ENCODE results near the gene FGFBP1. TPM values are rescaled to one million over a fixed set of nuclear protein-coding genes. Genes with fewer than 3 reads are reported as not detected.

The FGFBP1 gene
- polyA plus RNA-seq, 1 donor from 2014 or later: not detected

DNA sequence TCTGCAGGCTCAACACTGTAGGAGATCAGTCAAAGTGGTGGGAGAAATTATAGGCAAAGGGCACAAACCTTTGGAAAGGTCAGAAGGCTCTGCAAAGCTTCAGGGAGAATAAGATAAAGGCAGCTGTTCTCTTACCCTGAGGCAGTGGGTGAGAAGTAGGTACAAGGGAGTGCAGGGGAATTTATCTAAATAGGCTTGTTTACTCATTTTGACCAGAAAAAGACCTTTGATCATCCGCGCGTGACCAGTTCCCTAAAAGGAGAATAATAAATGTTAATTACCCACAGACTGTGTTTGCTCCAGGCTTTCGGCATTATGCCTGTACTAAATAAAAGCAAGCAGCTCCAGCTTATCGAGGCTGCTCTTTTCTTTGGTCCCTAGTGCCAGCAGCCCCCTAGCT lies 15.1 kb upstream of the FGFBP1 start:
- Histone ChIP-seq H3K9ac (ENCODE audit: low read length) (no peak overlapping the region), H4K20me1 (ENCODE audit: insufficient read depth) (no peaks in the 10 kb centered on the region), H3K27me3 (ENCODE audit: insufficient read depth, low read depth, low read length) (no peaks in the 10 kb centered on the region), H3K79me2 (replicated peaks; ENCODE audit: insufficient read depth, low read length) (no peaks in the 10 kb centered on the region), H3K36me3 (ENCODE audit: insufficient read depth, low read length) (no peaks in the 10 kb centered on the region), H3K9me2 (ENCODE audit: insufficient read depth, low read length) (no peaks in the 10 kb centered on the region), H2AFZ (ENCODE audit: low read depth, low read length) (no peak overlapping the region), H3F3A (ENCODE audit: insufficient read depth, low read length, poor library complexity, severe bottlenecking) (no peaks in the 10 kb centered on the region), H3K4me3 (ENCODE audit: low read length) (no peak overlapping the region), H3K4me2 (ENCODE audit: low read length) (no peak overlapping the region), H3K9me3 (ENCODE audit: low read length) (no peaks in the 10 kb centered on the region), H3K27ac (ENCODE audit: low read length) (no peak overlapping the region)
- TF ChIP-seq, protein P1, sequence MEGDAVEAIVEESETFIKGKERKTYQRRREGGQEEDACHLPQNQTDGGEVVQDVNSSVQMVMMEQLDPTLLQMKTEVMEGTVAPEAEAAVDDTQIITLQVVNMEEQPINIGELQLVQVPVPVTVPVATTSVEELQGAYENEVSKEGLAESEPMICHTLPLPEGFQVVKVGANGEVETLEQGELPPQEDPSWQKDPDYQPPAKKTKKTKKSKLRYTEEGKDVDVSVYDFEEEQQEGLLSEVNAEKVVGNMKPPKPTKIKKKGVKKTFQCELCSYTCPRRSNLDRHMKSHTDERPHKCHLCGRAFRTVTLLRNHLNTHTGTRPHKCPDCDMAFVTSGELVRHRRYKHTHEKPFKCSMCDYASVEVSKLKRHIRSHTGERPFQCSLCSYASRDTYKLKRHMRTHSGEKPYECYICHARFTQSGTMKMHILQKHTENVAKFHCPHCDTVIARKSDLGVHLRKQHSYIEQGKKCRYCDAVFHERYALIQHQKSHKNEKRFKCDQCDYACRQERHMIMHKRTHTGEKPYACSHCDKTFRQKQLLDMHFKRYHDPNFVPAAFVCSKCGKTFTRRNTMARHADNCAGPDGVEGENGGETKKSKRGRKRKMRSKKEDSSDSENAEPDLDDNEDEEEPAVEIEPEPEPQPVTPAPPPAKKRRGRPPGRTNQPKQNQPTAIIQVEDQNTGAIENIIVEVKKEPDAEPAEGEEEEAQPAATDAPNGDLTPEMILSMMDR (IDR thresholded peaks at IDR 0.05; ENCODE audit: poor library complexity, severe bottlenecking): no peak
- TF ChIP-seq POLR2AphosphoS5 (IDR thresholded peaks at IDR 0.05): no peak
- TF ChIP-seq TAF1 (IDR thresholded peaks at IDR 0.05; ENCODE audit: low read depth): no peak
- no peak for TF ChIP-seq SMC3 (conservative IDR thresholded peaks at IDR 0.05; ENCODE audit: poor library complexity)
- TF ChIP-seq EZH2 (IDR thresholded peaks at IDR 0.05; ENCODE audit: borderline replicate concordance, insufficient read depth, low read length, poor library complexity, severe bottlenecking): no peak
- TF ChIP-seq RAD21 (conservative IDR thresholded peaks at IDR 0.05): no peak
- no peak for TF ChIP-seq EP300 (conservative IDR thresholded peaks at IDR 0.05; ENCODE audit: poor library complexity, severe bottlenecking)
- TF ChIP-seq, protein P2, sequence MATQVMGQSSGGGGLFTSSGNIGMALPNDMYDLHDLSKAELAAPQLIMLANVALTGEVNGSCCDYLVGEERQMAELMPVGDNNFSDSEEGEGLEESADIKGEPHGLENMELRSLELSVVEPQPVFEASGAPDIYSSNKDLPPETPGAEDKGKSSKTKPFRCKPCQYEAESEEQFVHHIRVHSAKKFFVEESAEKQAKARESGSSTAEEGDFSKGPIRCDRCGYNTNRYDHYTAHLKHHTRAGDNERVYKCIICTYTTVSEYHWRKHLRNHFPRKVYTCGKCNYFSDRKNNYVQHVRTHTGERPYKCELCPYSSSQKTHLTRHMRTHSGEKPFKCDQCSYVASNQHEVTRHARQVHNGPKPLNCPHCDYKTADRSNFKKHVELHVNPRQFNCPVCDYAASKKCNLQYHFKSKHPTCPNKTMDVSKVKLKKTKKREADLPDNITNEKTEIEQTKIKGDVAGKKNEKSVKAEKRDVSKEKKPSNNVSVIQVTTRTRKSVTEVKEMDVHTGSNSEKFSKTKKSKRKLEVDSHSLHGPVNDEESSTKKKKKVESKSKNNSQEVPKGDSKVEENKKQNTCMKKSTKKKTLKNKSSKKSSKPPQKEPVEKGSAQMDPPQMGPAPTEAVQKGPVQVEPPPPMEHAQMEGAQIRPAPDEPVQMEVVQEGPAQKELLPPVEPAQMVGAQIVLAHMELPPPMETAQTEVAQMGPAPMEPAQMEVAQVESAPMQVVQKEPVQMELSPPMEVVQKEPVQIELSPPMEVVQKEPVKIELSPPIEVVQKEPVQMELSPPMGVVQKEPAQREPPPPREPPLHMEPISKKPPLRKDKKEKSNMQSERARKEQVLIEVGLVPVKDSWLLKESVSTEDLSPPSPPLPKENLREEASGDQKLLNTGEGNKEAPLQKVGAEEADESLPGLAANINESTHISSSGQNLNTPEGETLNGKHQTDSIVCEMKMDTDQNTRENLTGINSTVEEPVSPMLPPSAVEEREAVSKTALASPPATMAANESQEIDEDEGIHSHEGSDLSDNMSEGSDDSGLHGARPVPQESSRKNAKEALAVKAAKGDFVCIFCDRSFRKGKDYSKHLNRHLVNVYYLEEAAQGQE (IDR thresholded peaks at IDR 0.05; ENCODE audit: borderline replicate concordance): no peak
- no peak for TF ChIP-seq MXI1 (conservative IDR thresholded peaks at IDR 0.05; ENCODE audit: poor library complexity, severe bottlenecking)

DNA sequence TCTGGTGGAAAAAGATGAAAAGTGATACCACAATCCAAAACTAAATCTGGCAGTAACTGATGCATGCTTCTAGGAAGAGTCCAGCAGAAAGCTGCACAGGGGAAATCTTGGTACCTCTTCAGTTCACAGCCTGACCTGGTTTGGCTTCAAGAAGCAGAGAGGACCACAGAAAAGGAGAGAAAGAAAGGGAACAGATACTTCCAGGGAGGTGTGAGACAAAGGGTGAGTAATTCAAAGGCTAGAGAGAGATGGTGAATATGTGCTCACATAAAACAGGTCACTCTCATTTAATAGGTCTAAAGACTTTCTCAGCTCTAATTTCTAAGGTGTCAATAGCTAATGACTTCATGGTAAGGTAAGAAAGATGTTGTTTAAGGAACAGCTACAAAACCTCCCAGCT lies 13.2 kb upstream of the FGFBP1 start:
- H3K9ac ChIP-seq (ENCODE audit: low read length): no peak overlapping the region
- no peaks in the 10 kb centered on the region for H3F3A ChIP-seq (ENCODE audit: insufficient read depth, low read length, poor library complexity, severe bottlenecking)
- TF ChIP-seq, protein P2 (IDR thresholded peaks at IDR 0.05; ENCODE audit: borderline replicate concordance): no peak
- TF ChIP-seq SMC3 (conservative IDR thresholded peaks at IDR 0.05; ENCODE audit: poor library complexity) (no peak), RAD21 (conservative IDR thresholded peaks at IDR 0.05) (no peak), EZH2 (IDR thresholded peaks at IDR 0.05; ENCODE audit: borderline replicate concordance, insufficient read depth, low read length, poor library complexity, severe bottlenecking) (no peak), POLR2AphosphoS5 (IDR thresholded peaks at IDR 0.05) (no peak), MXI1 (conservative IDR thresholded peaks at IDR 0.05; ENCODE audit: poor library complexity, severe bottlenecking) (no peak), TAF1 (IDR thresholded peaks at IDR 0.05; ENCODE audit: low read depth) (no peak), EP300 (conservative IDR thresholded peaks at IDR 0.05; ENCODE audit: poor library complexity, severe bottlenecking) (no peak)
- TF ChIP-seq, protein P1 (IDR thresholded peaks at IDR 0.05; ENCODE audit: poor library complexity, severe bottlenecking): no peak
- no peak overlapping the region for H2AFZ ChIP-seq (ENCODE audit: low read depth, low read length)
- no peaks in the 10 kb centered on the region for H4K20me1 ChIP-seq (ENCODE audit: insufficient read depth)
- no peaks in the 10 kb centered on the region for H3K36me3 ChIP-seq (ENCODE audit: insufficient read depth, low read length)
- H3K79me2 ChIP-seq (replicated peaks; ENCODE audit: insufficient read depth, low read length): no peaks in the 10 kb centered on the region
- H3K9me3 ChIP-seq (ENCODE audit: low read length): no peaks in the 10 kb centered on the region
- no peak overlapping the region for H3K27ac ChIP-seq (ENCODE audit: low read length)
- H3K4me3 ChIP-seq (ENCODE audit: low read length): no peak overlapping the region
- no peak overlapping the region for H3K4me2 ChIP-seq (ENCODE audit: low read length)
- no peaks in the 10 kb centered on the region for H3K9me2 ChIP-seq (ENCODE audit: insufficient read depth, low read length)
- no peaks in the 10 kb centered on the region for H3K27me3 ChIP-seq (ENCODE audit: insufficient read depth, low read depth, low read length)

Data from neural cell (in vitro differentiated cells).